Effector memory CD4-positive, alpha-beta T cell (primary cell): Measurements from ENCODE around the gene CPA1.

Experiments used
- DNase-seq, 3 donors: peaks; one replicate each; pipeline ENCODE4 v3.0.0-alpha.2; 2020
- H3K27ac ChIP-seq: 2 replicates; pipeline ENCODE4 v1.7.0; 2013; ENCODE audit warnings: mild to moderate bottlenecking, low read length, moderate library complexity; ENCODE audit not compliant: insufficient read depth, poor library complexity, severe bottlenecking
- H3K27me3 ChIP-seq: replicated peaks from 2 replicates; pipeline ENCODE4 v1.7.0; 2013; ENCODE audit warnings: mild to moderate bottlenecking, low read length; ENCODE audit not compliant: insufficient read depth, control insufficient read depth, poor library complexity, severe bottlenecking
- H3K36me3 ChIP-seq: 2 replicates; pipeline ENCODE4 v1.7.0; 2013; ENCODE audit warnings: mild to moderate bottlenecking, low read length, moderate library complexity; ENCODE audit not compliant: control insufficient read depth, insufficient read depth
- H3K4me1 ChIP-seq: 2 replicates; pipeline ENCODE4 v1.7.0; 2013; ENCODE audit warnings: low read length, mild to moderate bottlenecking; ENCODE audit not compliant: control insufficient read depth, insufficient read depth, poor library complexity, severe bottlenecking
- H3K4me3 ChIP-seq: 2 replicates; pipeline ENCODE4 v1.7.0; 2013; ENCODE audit warnings: low read length, low read depth, mild to moderate bottlenecking; ENCODE audit not compliant: insufficient read depth, poor library complexity, severe bottlenecking
- H3K9me3 ChIP-seq: 2 replicates; pipeline ENCODE4 v1.7.0; 2013; ENCODE audit warnings: mild to moderate bottlenecking, low read length, moderate library complexity; ENCODE audit not compliant: control insufficient read depth

CPA1 gene

GRCh38 chr7:130345136-130345535 lies 35.2 kb upstream of the CPA1 start:
- Histone ChIP-seq H3K27ac (no peak overlapping the region), H3K9me3 (no peaks in the 10 kb centered on the region), H3K36me3 (no peaks in the 10 kb centered on the region), H3K4me1 (no peaks in the 10 kb centered on the region), H3K27me3 (no peaks in the 10 kb centered on the region), H3K4me3 (no peak overlapping the region)
- no peak for DNase-seq

- H3K4me3 ChIP-seq: no peak overlapping the region
- no peak overlapping the region for H3K27ac ChIP-seq
- H3K4me1 ChIP-seq: no peaks in the 10 kb centered on the region
- H3K27me3 ChIP-seq: no peaks in the 10 kb centered on the region
- no peak for DNase-seq
- no peaks in the 10 kb centered on the region for H3K36me3 ChIP-seq
- no peaks in the 10 kb centered on the region for H3K9me3 ChIP-seq
These were observed 34.6 kb upstream of the CPA1 start for GRCh38 chr7:130345725-130346124.

- Histone ChIP-seq H3K4me3 (no peak overlapping the region), H3K27me3 (no peaks in the 10 kb centered on the region), H3K36me3 (no peaks in the 10 kb centered on the region), H3K4me1 (no peaks in the 10 kb centered on the region), H3K27ac (no peak overlapping the region), H3K9me3 (no peaks in the 10 kb centered on the region)
- no peak for DNase-seq
These were observed 34.0 kb upstream of the CPA1 start for GRCh38 chr7:130346177-130346905.

GRCh38 chr7:130346941-130347340 lies 33.4 kb upstream of the CPA1 start:
- Histone ChIP-seq H3K4me1 (no peaks in the 10 kb centered on the region), H3K4me3 (no peak overlapping the region), H3K27me3 (no peaks in the 10 kb centered on the region), H3K36me3 (no peaks in the 10 kb centered on the region), H3K27ac (no peak overlapping the region), H3K9me3 (no peaks in the 10 kb centered on the region)
- DNase-seq: no peak

- H3K4me1 ChIP-seq: no peaks in the 10 kb centered on the region
- DNase-seq: no peak
- no peak overlapping the region for H3K27ac ChIP-seq
These were observed 30.1 kb upstream of the CPA1 start for GRCh38 chr7:130349911-130350782.

GRCh38 chr7:130350945-130351790 lies 29.1 kb upstream of the CPA1 start:
- Histone ChIP-seq H3K27ac (no peak overlapping the region), H3K4me3 (no peak overlapping the region), H3K4me1 (no peaks in the 10 kb centered on the region), H3K9me3 (no peaks in the 10 kb centered on the region), H3K36me3 (no peaks in the 10 kb centered on the region), H3K27me3 (no peaks in the 10 kb centered on the region)
- DNase-seq: no peak

More at GRCh38 chr7:130349911-130350782, 30.1 kb upstream of the CPA1 start:
- no peaks in the 10 kb centered on the region for H3K27me3 ChIP-seq
- H3K36me3 ChIP-seq: no peaks in the 10 kb centered on the region
- no peak overlapping the region for H3K4me3 ChIP-seq
- H3K9me3 ChIP-seq: no peaks in the 10 kb centered on the region

- no peaks in the 10 kb centered on the region for H3K4me1 ChIP-seq
- no peak for DNase-seq
- no peak overlapping the region for H3K27ac ChIP-seq
- no peak overlapping the region for H3K4me3 ChIP-seq
- no peaks in the 10 kb centered on the region for H3K9me3 ChIP-seq
- H3K36me3 ChIP-seq: no peaks in the 10 kb centered on the region
- H3K27me3 ChIP-seq: no peaks in the 10 kb centered on the region
These were observed 28.6 kb upstream of the CPA1 start for GRCh38 chr7:130351791-130352090.

- Histone ChIP-seq H3K9me3 (no peaks in the 10 kb centered on the region), H3K36me3 (no peaks in the 10 kb centered on the region), H3K27ac (no peak overlapping the region), H3K4me3 (no peak overlapping the region), H3K4me1 (no peaks in the 10 kb centered on the region), H3K27me3 (no peaks in the 10 kb centered on the region)
- DNase-seq: no peak
These were observed 27.9 kb upstream of the CPA1 start for GRCh38 chr7:130352194-130353074.

GRCh38 chr7:130353196-130353595 lies 27.1 kb upstream of the CPA1 start:
- no peak overlapping the region for H3K4me3 ChIP-seq

More at GRCh38 chr7:130353196-130353595, 27.1 kb upstream of the CPA1 start:
- Histone ChIP-seq H3K27me3 (no peaks in the 10 kb centered on the region), H3K27ac (no peak overlapping the region), H3K36me3 (no peaks in the 10 kb centered on the region), H3K4me1 (no peaks in the 10 kb centered on the region), H3K9me3 (no peaks in the 10 kb centered on the region)
- DNase-seq: no peak
